ENCODE results near the gene CHSY1.

CHSY1 gene

GRCh38 chr15:101157721-101158120 lies 94.1 kb downstream of the CHSY1 start:
- no peak overlapping the region for H3K27ac ChIP-seq (ENCODE audit: low read depth in 2 of 2, low read length in 2 of 2)
- no peak overlapping the region for H3K9ac ChIP-seq (ENCODE audit: low read depth in 1 of 2, low read length in 2 of 2)
- no peaks in the 10 kb centered on the region for H3K9me3 ChIP-seq (ENCODE audit: control insufficient read depth in 2 of 2, low read length in 2 of 2)
- H3K4me3 ChIP-seq (ENCODE audit: low read length in 2 of 2), result no peak overlapping the region
- H3K27me3 ChIP-seq (ENCODE audit: control insufficient read depth in 2 of 2, insufficient read depth in 2 of 2, low read length in 2 of 2), result no peaks in the 10 kb centered on the region
- no peaks in the 10 kb centered on the region for H3K36me3 ChIP-seq (ENCODE audit: control insufficient read depth in 2 of 2, insufficient read depth in 2 of 2, low read length in 2 of 2)
- no peaks in the 10 kb centered on the region for H3K4me1 ChIP-seq (ENCODE audit: control insufficient read depth in 2 of 2, insufficient read depth in 2 of 2, low read length in 2 of 2)

GRCh38 chr15:101156509-101157159 lies 95.2 kb downstream of the CHSY1 start:
- no peak overlapping the region for H3K4me3 ChIP-seq (ENCODE audit: low read length in 2 of 2)
- no peak overlapping the region for H3K27ac ChIP-seq (ENCODE audit: low read depth in 2 of 2, low read length in 2 of 2)
- no peaks in the 10 kb centered on the region for H3K4me1 ChIP-seq (ENCODE audit: control insufficient read depth in 2 of 2, insufficient read depth in 2 of 2, low read length in 2 of 2)
- no peaks in the 10 kb centered on the region for H3K36me3 ChIP-seq (ENCODE audit: control insufficient read depth in 2 of 2, insufficient read depth in 2 of 2, low read length in 2 of 2)
- no peaks in the 10 kb centered on the region for H3K9me3 ChIP-seq (ENCODE audit: control insufficient read depth in 2 of 2, low read length in 2 of 2)
- no peak overlapping the region for H3K9ac ChIP-seq (ENCODE audit: low read depth in 1 of 2, low read length in 2 of 2)
- no peaks in the 10 kb centered on the region for H3K27me3 ChIP-seq (ENCODE audit: control insufficient read depth in 2 of 2, insufficient read depth in 2 of 2, low read length in 2 of 2)

GRCh38 chr15:101156061-101156460 lies 95.8 kb downstream of the CHSY1 start:
- H3K4me1 ChIP-seq (ENCODE audit: control insufficient read depth in 2 of 2, insufficient read depth in 2 of 2, low read length in 2 of 2), result no peaks in the 10 kb centered on the region
- no peak overlapping the region for H3K9ac ChIP-seq (ENCODE audit: low read depth in 1 of 2, low read length in 2 of 2)
- no peaks in the 10 kb centered on the region for H3K27me3 ChIP-seq (ENCODE audit: control insufficient read depth in 2 of 2, insufficient read depth in 2 of 2, low read length in 2 of 2)
- no peaks in the 10 kb centered on the region for H3K9me3 ChIP-seq (ENCODE audit: control insufficient read depth in 2 of 2, low read length in 2 of 2)
- H3K36me3 ChIP-seq (ENCODE audit: control insufficient read depth in 2 of 2, insufficient read depth in 2 of 2, low read length in 2 of 2), result no peaks in the 10 kb centered on the region
- H3K4me3 ChIP-seq (ENCODE audit: low read length in 2 of 2), result no peak overlapping the region
- H3K27ac ChIP-seq (ENCODE audit: low read depth in 2 of 2, low read length in 2 of 2), result no peak overlapping the region

- H3K36me3 ChIP-seq (ENCODE audit: control insufficient read depth in 2 of 2, insufficient read depth in 2 of 2, low read length in 2 of 2), result no peaks in the 10 kb centered on the region
- no peak overlapping the region for H3K9ac ChIP-seq (ENCODE audit: low read depth in 1 of 2, low read length in 2 of 2)
- no peaks in the 10 kb centered on the region for H3K9me3 ChIP-seq (ENCODE audit: control insufficient read depth in 2 of 2, low read length in 2 of 2)
- no peaks in the 10 kb centered on the region for H3K27me3 ChIP-seq (ENCODE audit: control insufficient read depth in 2 of 2, insufficient read depth in 2 of 2, low read length in 2 of 2)
- H3K4me1 ChIP-seq (ENCODE audit: control insufficient read depth in 2 of 2, insufficient read depth in 2 of 2, low read length in 2 of 2), result peaks cover 0 to 4% of the 10 kb centered on the region in 2 donors
- no peak overlapping the region for H3K4me3 ChIP-seq (ENCODE audit: low read length in 2 of 2)
- no peak overlapping the region for H3K27ac ChIP-seq (ENCODE audit: low read depth in 2 of 2, low read length in 2 of 2)
Measured at GRCh38 chr15:101153801-101154656, 97.8 kb downstream of the CHSY1 start.

DNA sequence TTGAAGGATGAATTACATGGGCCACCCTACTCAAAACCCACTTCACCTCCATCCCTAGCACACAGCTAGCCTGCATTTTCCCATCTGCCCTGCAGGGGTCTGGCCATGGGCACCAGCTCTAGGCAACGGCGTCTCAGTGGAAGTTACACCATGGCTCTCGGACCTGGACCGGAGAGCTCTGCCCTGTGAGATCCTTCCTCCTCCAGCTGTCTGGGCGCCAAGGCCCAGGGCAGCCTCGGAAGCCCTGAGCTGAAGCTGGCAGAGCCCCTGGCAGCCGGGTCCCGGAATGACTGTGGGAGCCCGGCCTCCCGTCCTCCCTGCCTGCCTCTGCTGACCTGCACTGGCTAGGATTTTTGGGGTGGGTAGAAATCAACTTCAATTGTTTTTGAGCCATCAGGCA lies 98.9 kb downstream of the CHSY1 start:
- no peak overlapping the region for H3K9ac ChIP-seq (ENCODE audit: low read depth in 1 of 2, low read length in 2 of 2)
- H3K4me3 ChIP-seq (ENCODE audit: low read length in 2 of 2), result no peak overlapping the region
- no peak overlapping the region for H3K27ac ChIP-seq (ENCODE audit: low read depth in 2 of 2, low read length in 2 of 2)
- H3K9me3 ChIP-seq (ENCODE audit: control insufficient read depth in 2 of 2, low read length in 2 of 2), result no peaks in the 10 kb centered on the region
- no peaks in the 10 kb centered on the region for H3K27me3 ChIP-seq (ENCODE audit: control insufficient read depth in 2 of 2, insufficient read depth in 2 of 2, low read length in 2 of 2)
- H3K4me1 ChIP-seq (ENCODE audit: control insufficient read depth in 2 of 2, insufficient read depth in 2 of 2, low read length in 2 of 2), result peaks cover 0 to 4% of the 10 kb centered on the region in 2 donors
- H3K36me3 ChIP-seq (ENCODE audit: control insufficient read depth in 2 of 2, insufficient read depth in 2 of 2, low read length in 2 of 2), result no peaks in the 10 kb centered on the region

DNA sequence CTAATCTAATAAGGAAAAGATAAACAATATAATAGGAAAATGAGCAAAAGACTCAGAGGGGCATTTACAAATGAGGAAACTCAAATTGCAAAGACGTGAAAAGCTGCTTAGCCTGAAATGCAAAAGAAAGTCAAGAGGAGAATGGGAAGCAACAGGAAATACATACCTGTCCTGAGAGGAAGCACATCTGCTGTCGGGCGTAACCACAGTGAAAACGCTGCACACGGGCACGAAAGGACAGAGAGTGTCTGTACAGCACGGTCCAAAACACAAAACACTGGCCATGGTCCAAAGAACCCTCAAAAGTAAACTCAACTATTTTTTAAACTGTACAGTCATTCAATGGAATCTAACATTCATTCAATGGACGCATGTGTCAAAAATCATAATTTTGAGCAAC lies 100.6 kb downstream of the CHSY1 start:
- H3K27ac ChIP-seq (ENCODE audit: low read depth in 2 of 2, low read length in 2 of 2), result no peak overlapping the region
- no peak overlapping the region for H3K4me3 ChIP-seq (ENCODE audit: low read length in 2 of 2)
- no peak overlapping the region for H3K9ac ChIP-seq (ENCODE audit: low read depth in 1 of 2, low read length in 2 of 2)
- H3K9me3 ChIP-seq (ENCODE audit: control insufficient read depth in 2 of 2, low read length in 2 of 2), result no peaks in the 10 kb centered on the region
- peaks cover 0 to 4% of the 10 kb centered on the region in 2 donors for H3K4me1 ChIP-seq (ENCODE audit: control insufficient read depth in 2 of 2, insufficient read depth in 2 of 2, low read length in 2 of 2)
- H3K36me3 ChIP-seq (ENCODE audit: control insufficient read depth in 2 of 2, insufficient read depth in 2 of 2, low read length in 2 of 2), result no peaks in the 10 kb centered on the region
- H3K27me3 ChIP-seq (ENCODE audit: control insufficient read depth in 2 of 2, insufficient read depth in 2 of 2, low read length in 2 of 2), result no peaks in the 10 kb centered on the region

DNA sequence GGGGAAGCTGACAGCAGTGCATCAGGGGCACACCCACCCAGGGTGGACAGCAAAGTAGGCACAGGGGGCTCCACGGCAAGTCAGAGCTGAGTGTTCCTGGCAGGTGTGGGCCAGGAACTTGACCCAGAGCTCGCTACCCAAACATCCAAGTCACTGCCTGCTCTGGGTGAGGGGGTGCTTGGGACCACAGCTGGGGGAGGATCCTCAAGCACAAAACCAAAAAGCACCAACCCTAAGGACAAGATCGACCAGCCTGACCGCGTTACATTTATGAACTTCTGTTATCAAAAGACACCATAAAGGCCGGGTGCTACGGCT lies 101.2 kb downstream of the CHSY1 start:
- Histone ChIP-seq H3K9me3 (ENCODE audit: control insufficient read depth in 2 of 2, low read length in 2 of 2) (no peaks in the 10 kb centered on the region), H3K36me3 (ENCODE audit: control insufficient read depth in 2 of 2, insufficient read depth in 2 of 2, low read length in 2 of 2) (no peaks in the 10 kb centered on the region), H3K27ac (ENCODE audit: low read depth in 2 of 2, low read length in 2 of 2) (no peak overlapping the region), H3K4me3 (ENCODE audit: low read length in 2 of 2) (no peak overlapping the region), H3K27me3 (ENCODE audit: control insufficient read depth in 2 of 2, insufficient read depth in 2 of 2, low read length in 2 of 2) (no peaks in the 10 kb centered on the region), H3K4me1 (ENCODE audit: control insufficient read depth in 2 of 2, insufficient read depth in 2 of 2, low read length in 2 of 2) (peaks cover 0 to 4% of the 10 kb centered on the region in 2 donors), H3K9ac (ENCODE audit: low read depth in 1 of 2, low read length in 2 of 2) (no peak overlapping the region)

- Histone ChIP-seq H3K27ac (ENCODE audit: low read depth in 2 of 2, low read length in 2 of 2) (no peak overlapping the region), H3K36me3 (ENCODE audit: control insufficient read depth in 2 of 2, insufficient read depth in 2 of 2, low read length in 2 of 2) (no peaks in the 10 kb centered on the region), H3K9me3 (ENCODE audit: control insufficient read depth in 2 of 2, low read length in 2 of 2) (no peaks in the 10 kb centered on the region), H3K27me3 (ENCODE audit: control insufficient read depth in 2 of 2, insufficient read depth in 2 of 2, low read length in 2 of 2) (no peaks in the 10 kb centered on the region), H3K9ac (ENCODE audit: low read depth in 1 of 2, low read length in 2 of 2) (no peak overlapping the region), H3K4me3 (ENCODE audit: low read length in 2 of 2) (no peak overlapping the region), H3K4me1 (ENCODE audit: control insufficient read depth in 2 of 2, insufficient read depth in 2 of 2, low read length in 2 of 2) (peaks cover 0 to 4% of the 10 kb centered on the region in 2 donors)
Measured at GRCh38 chr15:101149864-101150722, 101.8 kb downstream of the CHSY1 start.

GRCh38 chr15:101148881-101149664 lies 102.8 kb downstream of the CHSY1 start:
- peaks cover 0 to 4% of the 10 kb centered on the region in 2 donors for H3K4me1 ChIP-seq (ENCODE audit: control insufficient read depth in 2 of 2, insufficient read depth in 2 of 2, low read length in 2 of 2)
- H3K27ac ChIP-seq (ENCODE audit: low read depth in 2 of 2, low read length in 2 of 2), result no peak overlapping the region
- no peaks in the 10 kb centered on the region for H3K36me3 ChIP-seq (ENCODE audit: control insufficient read depth in 2 of 2, insufficient read depth in 2 of 2, low read length in 2 of 2)
- H3K27me3 ChIP-seq (ENCODE audit: control insufficient read depth in 2 of 2, insufficient read depth in 2 of 2, low read length in 2 of 2), result no peaks in the 10 kb centered on the region
- no peaks in the 10 kb centered on the region for H3K9me3 ChIP-seq (ENCODE audit: control insufficient read depth in 2 of 2, low read length in 2 of 2)
- no peak overlapping the region for H3K9ac ChIP-seq (ENCODE audit: low read depth in 1 of 2, low read length in 2 of 2)
- no peak overlapping the region for H3K4me3 ChIP-seq (ENCODE audit: low read length in 2 of 2)
